Neural cell (in vitro differentiated cells): Measurements from ENCODE around the gene L3MBTL4. TPM values are rescaled to one million over a fixed set of nuclear protein-coding genes. Genes with fewer than 3 reads are reported as not detected.

Experiments
- H2AFZ ChIP-seq: fragments of 200-600, 300-800 bp; sonication (generic), shearing (Covaris generic); 2 replicates; pipeline ENCODE4 v1.6.0; 2014; ENCODE audit warnings: low read depth, mild to moderate bottlenecking, antibody characterized with exemption, low read length, moderate library complexity
- H3F3A ChIP-seq: fragments of 200-600 bp; shearing (Covaris generic); 2 replicates; pipeline ENCODE4 v1.6.1; 2016; ENCODE audit warnings: mild to moderate bottlenecking, moderate library complexity, mixed read lengths, antibody characterized with exemption, low read length; ENCODE audit not compliant: insufficient read depth, poor library complexity, severe bottlenecking
- H3K27ac ChIP-seq: fragments of 200-600, 300-800 bp; sonication (generic), shearing (Covaris generic); 2 replicates; pipeline ENCODE4 v1.5.1; 2014; ENCODE audit warnings: mild to moderate bottlenecking, low read length, moderate library complexity
- H3K27me3 ChIP-seq: fragments of 300-800, 200-600 bp; sonication (generic), shearing (Covaris generic); 2 replicates; pipeline ENCODE4 v1.6.0; 2014; ENCODE audit warnings: mild to moderate bottlenecking, low read depth, low read length, moderate library complexity; ENCODE audit not compliant: insufficient read depth
- H3K36me3 ChIP-seq: fragments of 300-800, 200-600 bp; sonication (generic), shearing (Covaris generic); 2 replicates; pipeline ENCODE4 v1.5.1; 2014; ENCODE audit warnings: mild to moderate bottlenecking, antibody characterized with exemption, low read length, moderate library complexity; ENCODE audit not compliant: insufficient read depth
- H3K4me2 ChIP-seq: fragments of 300-800, 200-600 bp; sonication (generic), shearing (Covaris generic); 2 replicates; pipeline ENCODE4 v1.6.0; 2014; ENCODE audit warnings: mild to moderate bottlenecking, low read length
- H3K4me3 ChIP-seq: fragments of 300-800, 200-600 bp; sonication (generic), shearing (Covaris generic); 2 replicates; pipeline ENCODE4 v1.5.1; 2014; ENCODE audit warnings: mild to moderate bottlenecking, low read length, moderate library complexity
- H3K79me2 ChIP-seq: fragments of 200-600 bp; shearing (Covaris generic); replicated peaks from 2 replicates; pipeline ENCODE4 v1.6.0; 2014; ENCODE audit warnings: mild to moderate bottlenecking, low read length, moderate library complexity; ENCODE audit not compliant: insufficient read depth
- H3K9ac ChIP-seq: fragments of 300-800, 200-600 bp; sonication (generic), shearing (Covaris generic); 2 replicates; pipeline ENCODE4 v1.6.1; 2016; ENCODE audit warnings: mild to moderate bottlenecking, low read length, mixed read lengths
- H3K9me2 ChIP-seq: fragments of 200-600 bp; shearing (Covaris generic); 2 replicates; pipeline ENCODE4 v1.6.1; 2016; ENCODE audit warnings: mild to moderate bottlenecking, low read length, mixed read lengths; ENCODE audit not compliant: insufficient read depth
- H3K9me3 ChIP-seq: fragments of 200-600, 300-800 bp; sonication (generic), shearing (Covaris generic); 2 replicates; pipeline ENCODE4 v1.6.1; 2016; ENCODE audit warnings: mild to moderate bottlenecking, mixed run types, low read length, moderate library complexity, mixed read lengths
- H4K20me1 ChIP-seq: fragments of 200-600 bp; shearing (Covaris generic); 2 replicates; pipeline ENCODE4 v1.6.1; 2016; ENCODE audit warnings: mild to moderate bottlenecking, mixed run types; ENCODE audit not compliant: insufficient read depth
- CTCF ChIP-seq: fragments of 450-650 bp; IDR thresholded peaks from 2 replicates; pipeline ENCODE4 v1.5.1; 2014; ENCODE audit warnings: antibody characterized with exemption, mild to moderate bottlenecking, moderate library complexity; ENCODE audit not compliant: poor library complexity, severe bottlenecking
- EP300 ChIP-seq: fragments of 450-650 bp; conservative IDR thresholded peaks from 2 replicates; pipeline ENCODE4 v1.6.1; 2014; ENCODE audit warnings: antibody characterized with exemption, mild to moderate bottlenecking, moderate library complexity; ENCODE audit not compliant: poor library complexity, severe bottlenecking
- EZH2 ChIP-seq: fragments of 200-600, 300-800 bp; shearing (Covaris generic), sonication (generic); IDR thresholded peaks from 2 replicates; pipeline ENCODE4 v1.6.1; 2014; ENCODE audit warnings: antibody characterized with exemption, low read length, borderline replicate concordance, mild to moderate bottlenecking; ENCODE audit not compliant: insufficient read depth, poor library complexity, severe bottlenecking
- MXI1 ChIP-seq: fragments of 450-650 bp; conservative IDR thresholded peaks from 2 replicates; pipeline ENCODE4 v1.6.1; 2014; ENCODE audit warnings: antibody characterized with exemption, mild to moderate bottlenecking; ENCODE audit not compliant: poor library complexity, severe bottlenecking
- POLR2AphosphoS5 ChIP-seq: IDR thresholded peaks from 2 replicates; pipeline ENCODE4 v1.6.1; 2012
- RAD21 ChIP-seq: fragments of 450-650 bp; conservative IDR thresholded peaks from 2 replicates; pipeline ENCODE4 v1.6.1; 2014; ENCODE audit warnings: antibody characterized with exemption, mild to moderate bottlenecking, moderate library complexity
- REST ChIP-seq: IDR thresholded peaks from 2 replicates; pipeline ENCODE4 v1.6.1; 2012; ENCODE audit warnings: borderline replicate concordance
- SMC3 ChIP-seq: fragments of 450-650 bp; conservative IDR thresholded peaks from 2 replicates; pipeline ENCODE4 v1.6.1; 2014; ENCODE audit warnings: antibody characterized with exemption, mild to moderate bottlenecking, moderate library complexity; ENCODE audit not compliant: poor library complexity
- TAF1 ChIP-seq: IDR thresholded peaks from 2 replicates; pipeline ENCODE4 v1.6.1; 2012; ENCODE audit warnings: low read depth
- polyA plus RNA-seq: library from polyadenylated mRNA; depleted of rRNA; stranded (reverse); fragments of >200 nt; gene quantifications from 2 replicates; pipeline ENCODE4 v1.2.3, GENCODE V29; 2014

The L3MBTL4 gene
- polyA plus RNA-seq, 1 donor from 2014 or later, result 0.90 TPM

- Histone ChIP-seq H3K36me3 (no peaks in the 10 kb centered on the region), H3K4me2 (no peak overlapping the region), H3F3A (no peaks in the 10 kb centered on the region), H3K27ac (no peak overlapping the region), H3K4me3 (no peak overlapping the region), H3K79me2 (no peaks in the 10 kb centered on the region), H4K20me1 (no peaks in the 10 kb centered on the region), H3K27me3 (no peaks in the 10 kb centered on the region), H2AFZ (no peak overlapping the region), H3K9me3 (no peaks in the 10 kb centered on the region), H3K9ac (no peak overlapping the region), H3K9me2 (no peaks in the 10 kb centered on the region)
- TF ChIP-seq REST (no peak), SMC3 (no peak), MXI1 (no peak), EZH2 (no peak), CTCF (no peak), TAF1 (no peak), EP300 (no peak), POLR2AphosphoS5 (no peak), RAD21 (no peak)
Observed at GRCh38 chr18:6330786-6331185, 83.9 kb downstream of the L3MBTL4 start.

GRCh38 chr18:6328621-6329010, 86.1 kb downstream of the L3MBTL4 start:
- Histone ChIP-seq H3K27me3 (no peaks in the 10 kb centered on the region), H3K4me2 (no peak overlapping the region), H3K9me3 (no peaks in the 10 kb centered on the region), H3K79me2 (no peaks in the 10 kb centered on the region), H3K36me3 (no peaks in the 10 kb centered on the region), H3F3A (no peaks in the 10 kb centered on the region), H3K9me2 (no peaks in the 10 kb centered on the region), H3K27ac (no peak overlapping the region), H3K9ac (no peak overlapping the region), H3K4me3 (no peak overlapping the region), H4K20me1 (no peaks in the 10 kb centered on the region), H2AFZ (no peak overlapping the region)
- TF ChIP-seq TAF1 (no peak), CTCF (no peak), SMC3 (no peak), EP300 (no peak), POLR2AphosphoS5 (no peak), MXI1 (no peak), REST (no peak), EZH2 (no peak), RAD21 (no peak)
